ENCODE data around the gene CUX1. TPM values are rescaled to one million over a fixed set of nuclear protein-coding genes. Genes with fewer than 3 reads are reported as not detected.

Gene CUX1
- total and polyA plus RNA-seq, 10 of the 15 experiments (the other 5 are each of a cell fraction or from before 2014, with no cell fraction given): 6.1 to 48.6 (median 25.9) TPM

DNA sequence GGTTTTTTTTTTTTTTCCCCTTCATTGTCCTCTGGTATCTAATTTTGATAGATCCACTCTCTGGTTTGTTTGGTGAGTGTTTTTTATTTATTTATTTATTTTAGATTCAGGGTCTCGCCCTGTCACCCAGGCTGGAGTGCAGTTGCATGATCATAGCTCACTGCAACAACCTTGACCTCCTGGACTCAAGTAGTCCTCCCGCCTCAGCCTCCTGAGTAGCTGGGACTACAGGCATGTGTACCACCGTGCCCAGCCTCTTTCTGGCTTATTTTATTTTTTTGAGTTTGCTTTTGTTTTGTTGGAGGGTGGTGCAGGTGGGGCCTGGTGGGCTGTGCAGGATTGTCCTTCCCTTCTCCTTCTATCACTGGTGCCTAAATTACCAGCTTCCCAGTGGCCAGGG lies 282.0 kb downstream of the CUX1 start:
- Histone ChIP-seq H3K4me3 (no peak overlapping the region), H3K9me3 (replicated peaks; ENCODE audit: control insufficient read depth, insufficient read depth, low read length) (no peaks in the 10 kb centered on the region), H3K79me2 (ENCODE audit: control insufficient read depth, insufficient read depth, low read length) (no peaks in the 10 kb centered on the region), H4K20me1 (ENCODE audit: control insufficient read depth, insufficient read depth) (no peaks in the 10 kb centered on the region), H3K27ac (ENCODE audit: control insufficient read depth, insufficient read depth) (no peak overlapping the region), H3K27me3 (replicated peaks in 1 of 2; ENCODE audit: control insufficient read depth in 2 of 2, insufficient read depth in 2 of 2, low read length in 1 of 2) (no peaks in the 10 kb centered on the region), H3K4me1 (ENCODE audit: control insufficient read depth, insufficient read depth, low read length) (no peaks in the 10 kb centered on the region), H3K36me3 (ENCODE audit: control insufficient read depth in 2 of 2, insufficient read depth in 2 of 2, low read length in 1 of 2) (peaks cover 0 to 16% of the 10 kb centered on the region in 2 experiments; a peak in 3 of 4 replicates), H3K4me2 (ENCODE audit: control insufficient read depth, insufficient read depth) (no peak overlapping the region), H3K9ac (ENCODE audit: control insufficient read depth, insufficient read depth, low read length) (no peak overlapping the region), H2AFZ (ENCODE audit: control insufficient read depth, low read depth, low read length) (no peak overlapping the region)
- in situ Hi-C loops (cut with MboI) (no loop called here), intact Hi-C loops (cut with micrococcal nuclease; ENCODE audit: unreplicated experiment) (no loop called here)
- DNase-seq (ENCODE audit: low read depth, low spot score) (no peak), FAIRE-seq (no peak), ATAC-seq (no peak)
- whole genome bisulfite sequencing (ENCODE audit: insufficient coverage, insufficient replicate concordance, low lambda C conversion rate, missing lambda C conversion rate): 86% methylated on average over 3 of the region's 3 CpGs
- no TSS peak for BruUV-seq (replicated peaks)
- ChIA-PET POLR2A (interaction anchor here (1.4 kb wide), 1 partner anchor 9 kb away, joined by 3 read pairs; no protein-coding TSS in a partner anchor), SMC1A (ENCODE audit: uncharacterized antibody, unreplicated experiment) (no interaction called here), CTCF (interaction anchor here (1.7 kb wide), 1 partner anchor 10 kb away, joined by 4 read pairs; no protein-coding TSS in a partner anchor), RAD21 (ENCODE audit: unreplicated experiment) (no interaction called here)
- TF ChIP-seq KAT2A (conservative IDR thresholded peaks at IDR 0.05; ENCODE audit: control insufficient read depth, low read depth, low read length) (no peak), HDAC6 (IDR thresholded peaks at IDR 0.05; ENCODE audit: unreplicated experiment) (no peak), PML (IDR thresholded peaks at IDR 0.05; ENCODE audit: low read length) (no peak), SIX5 (IDR thresholded peaks at IDR 0.05; ENCODE audit: low read depth, low read length, severe bottlenecking) (no peak), ATF7 (IDR thresholded peaks at IDR 0.05; ENCODE audit: low read depth) (no peak), SMC3 (IDR thresholded peaks at IDR 0.05; ENCODE audit: borderline replicate concordance, low read length) (no peak), GATAD2B (conservative IDR thresholded peaks at IDR 0.05; ENCODE audit: low read depth) (no peak), ZZZ3 (IDR thresholded peaks at IDR 0.05; ENCODE audit: control insufficient read depth, insufficient read length, low read depth) (no peak), BMI1 (IDR thresholded peaks at IDR 0.05; ENCODE audit: borderline replicate concordance) (no peak), BCL11A (IDR thresholded peaks at IDR 0.05; ENCODE audit: low read depth, low read length) (no peak), SUZ12 (IDR thresholded peaks at IDR 0.05; ENCODE audit: unreplicated experiment) (no peak), MTA3 (IDR thresholded peaks at IDR 0.05; ENCODE audit: borderline replicate concordance, low read length) (no peak), BHLHE40 (IDR thresholded peaks at IDR 0.05; ENCODE audit: borderline replicate concordance in 1 of 2, low read depth in 2 of 2, low read length in 1 of 2) (no peak), POU2F2 (IDR thresholded peaks at IDR 0.05; ENCODE audit: borderline replicate concordance, low read depth, low read length) (no peak), NFYA (IDR thresholded peaks at IDR 0.05; ENCODE audit: borderline replicate concordance, low read depth, low read length) (no peak), FOXM1 (IDR thresholded peaks at IDR 0.05; ENCODE audit: low read depth, low read length) (no peak)
- TF ChIP-seq, protein P1, sequence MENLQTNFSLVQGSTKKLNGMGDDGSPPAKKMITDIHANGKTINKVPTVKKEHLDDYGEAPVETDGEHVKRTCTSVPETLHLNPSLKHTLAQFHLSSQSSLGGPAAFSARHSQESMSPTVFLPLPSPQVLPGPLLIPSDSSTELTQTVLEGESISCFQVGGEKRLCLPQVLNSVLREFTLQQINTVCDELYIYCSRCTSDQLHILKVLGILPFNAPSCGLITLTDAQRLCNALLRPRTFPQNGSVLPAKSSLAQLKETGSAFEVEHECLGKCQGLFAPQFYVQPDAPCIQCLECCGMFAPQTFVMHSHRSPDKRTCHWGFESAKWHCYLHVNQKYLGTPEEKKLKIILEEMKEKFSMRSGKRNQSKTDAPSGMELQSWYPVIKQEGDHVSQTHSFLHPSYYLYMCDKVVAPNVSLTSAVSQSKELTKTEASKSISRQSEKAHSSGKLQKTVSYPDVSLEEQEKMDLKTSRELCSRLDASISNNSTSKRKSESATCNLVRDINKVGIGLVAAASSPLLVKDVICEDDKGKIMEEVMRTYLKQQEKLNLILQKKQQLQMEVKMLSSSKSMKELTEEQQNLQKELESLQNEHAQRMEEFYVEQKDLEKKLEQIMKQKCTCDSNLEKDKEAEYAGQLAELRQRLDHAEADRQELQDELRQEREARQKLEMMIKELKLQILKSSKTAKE (IDR thresholded peaks at IDR 0.05; ENCODE audit: low read depth, poor library complexity, severe bottlenecking): no peak
- TF ChIP-seq, protein P2, sequence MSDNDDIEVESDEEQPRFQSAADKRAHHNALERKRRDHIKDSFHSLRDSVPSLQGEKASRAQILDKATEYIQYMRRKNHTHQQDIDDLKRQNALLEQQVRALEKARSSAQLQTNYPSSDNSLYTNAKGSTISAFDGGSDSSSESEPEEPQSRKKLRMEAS (IDR thresholded peaks at IDR 0.05; ENCODE audit: low read depth, low read length): no peak
- TF ChIP-seq, protein P3, sequence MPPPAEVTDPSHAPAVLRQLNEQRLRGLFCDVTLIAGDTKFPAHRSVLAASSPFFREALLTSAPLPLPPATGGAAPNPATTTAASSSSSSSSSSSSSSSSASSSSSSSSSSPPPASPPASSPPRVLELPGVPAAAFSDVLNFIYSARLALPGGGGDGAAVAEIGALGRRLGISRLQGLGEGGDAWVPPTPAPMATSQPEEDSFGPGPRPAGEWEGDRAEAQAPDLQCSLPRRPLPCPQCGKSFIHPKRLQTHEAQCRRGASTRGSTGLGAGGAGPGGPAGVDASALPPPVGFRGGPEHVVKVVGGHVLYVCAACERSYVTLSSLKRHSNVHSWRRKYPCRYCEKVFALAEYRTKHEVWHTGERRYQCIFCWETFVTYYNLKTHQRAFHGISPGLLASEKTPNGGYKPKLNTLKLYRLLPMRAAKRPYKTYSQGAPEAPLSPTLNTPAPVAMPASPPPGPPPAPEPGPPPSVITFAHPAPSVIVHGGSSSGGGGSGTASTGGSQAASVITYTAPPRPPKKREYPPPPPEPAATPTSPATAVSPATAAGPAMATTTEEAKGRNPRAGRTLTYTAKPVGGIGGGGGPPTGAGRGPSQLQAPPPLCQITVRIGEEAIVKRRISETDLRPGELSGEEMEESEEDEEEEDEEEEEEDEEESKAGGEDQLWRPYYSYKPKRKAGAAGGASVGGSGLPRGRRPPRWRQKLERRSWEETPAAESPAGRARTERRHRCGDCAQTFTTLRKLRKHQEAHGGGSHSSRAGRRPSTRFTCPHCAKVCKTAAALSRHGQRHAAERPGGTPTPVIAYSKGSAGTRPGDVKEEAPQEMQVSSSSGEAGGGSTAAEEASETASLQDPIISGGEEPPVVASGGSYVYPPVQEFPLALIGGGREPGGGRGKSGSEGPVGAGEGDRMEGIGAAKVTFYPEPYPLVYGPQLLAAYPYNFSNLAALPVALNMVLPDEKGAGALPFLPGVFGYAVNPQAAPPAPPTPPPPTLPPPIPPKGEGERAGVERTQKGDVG (CRISPR knock-in tag; IDR thresholded peaks at IDR 0.05): no peak
